HepG2 (cell line): ENCODE measurements around the gene MARCHF9. TPM values are rescaled to one million over a fixed set of nuclear protein-coding genes. Genes with fewer than 3 reads are reported as not detected.

ENCODE experiments used
- ATAC-seq: fragments of 200-7000 bp; cut with Tn5 transposase; 3 replicates; pipeline ENCODE4 v1.9.1; 2020; ENCODE audit warnings: mild to moderate bottlenecking, moderate library complexity
- BruUV-seq: library from RNA; stranded (reverse); fragments of 400-500 nt; replicated peaks from 2 replicates; lab custom pipeline; 2021; lab: Mats Ljungman, UMichigan
- CTCF ChIA-PET: fragments of 300-600 bp; formaldehyde crosslinking; extraction: SDS; loops from one replicate; lab custom pipeline; 2021; ENCODE audit warnings: low total read pairs, inconsistent platforms, low intra/inter-chr PET ratio; lab: Yijun Ruan, JAX
- POLR2A ChIA-PET: fragments of 350-600 bp; sonication (Branson Sonifier 250); formaldehyde crosslinking; loops from one replicate; lab custom pipeline; 2020; ENCODE audit warnings: antibody characterized with exemption, inconsistent platforms; lab: Yijun Ruan, JAX
- DNase-seq: peaks from one replicate; pipeline ENCODE4 v3.0.0-alpha.2; 2015; ENCODE audit warnings: low spot score
- FAIRE-seq: peaks from 3 replicates; lab custom pipeline; 2011; peaks lifted over from hg19 to GRCh38; lab: Jason Lieb, UNC
- H2AFZ ChIP-seq: one replicate; pipeline ENCODE4 v1.6.1; 2011; ENCODE audit warnings: low read length, inconsistent platforms
- H3K27ac ChIP-seq: fragments of 300-600 bp; 3 replicates; pipeline ENCODE4 v1.8.0; 2011; ENCODE audit warnings: mixed run types, mild to moderate bottlenecking, mixed read lengths, low read length, inconsistent platforms; ENCODE audit not compliant: insufficient read depth; ENCODE audit errors: extremely low read length
- H3K27me3 ChIP-seq, 2 experiments: fragments of 200-600 bp in 1 of 2; 2 replicates in 1 of 2; 3 replicates in 1 of 2; pipeline versions ENCODE4 v1.6.0 to v1.8.0; 2011; ENCODE audit warnings: low read length in 2 of 2, mild to moderate bottlenecking in 2 of 2, moderate library complexity in 2 of 2, inconsistent platforms in 1 of 2; ENCODE audit not compliant: insufficient read depth in 2 of 2, control insufficient read depth in 1 of 2
- H3K36me3 ChIP-seq, 2 experiments: fragments of 200-600 bp in 1 of 2; replicated peaks in 1 of 2; 2 replicates in 1 of 2; 3 replicates in 1 of 2; pipeline versions ENCODE4 v1.5.1 to v1.8.0; 2011; ENCODE audit warnings: low read length in 2 of 2, inconsistent platforms in 1 of 2; ENCODE audit not compliant: insufficient read depth in 2 of 2, control insufficient read depth in 1 of 2
- H3K4me1 ChIP-seq: 2 replicates; pipeline ENCODE4 v1.5.1; 2012; ENCODE audit warnings: low read length, inconsistent platforms; ENCODE audit not compliant: insufficient read depth
- H3K4me2 ChIP-seq: 2 replicates; pipeline ENCODE4 v1.6.0; 2011; ENCODE audit warnings: low read depth, low read length, inconsistent platforms
- H3K4me3 ChIP-seq, 3 experiments: fragments of 200-600 bp in 1 of 3; sonication (generic), shearing (Covaris generic) in 1 of 3; replicated peaks in 1 of 3; 2 replicates each; pipeline ENCODE4 v1.5.1; 2011 to 2016; ENCODE audit warnings: low read length in 3 of 3, inconsistent platforms in 2 of 3, low read depth in 2 of 3, mild to moderate bottlenecking in 2 of 3, control low read depth in 1 of 3, mixed read lengths in 1 of 3; ENCODE audit not compliant: insufficient read depth in 1 of 3
- H3K79me2 ChIP-seq: one replicate; pipeline ENCODE4 v1.6.1; 2011; ENCODE audit warnings: low read length, inconsistent platforms; ENCODE audit not compliant: insufficient read depth
- H3K9ac ChIP-seq: 2 replicates; pipeline ENCODE4 v1.6.0; 2011; ENCODE audit warnings: mild to moderate bottlenecking, low read depth, low read length, inconsistent platforms; ENCODE audit not compliant: insufficient read depth
- H3K9me3 ChIP-seq: 2 replicates; pipeline ENCODE4 v1.5.1; 2012; ENCODE audit warnings: mild to moderate bottlenecking, low read length
- H4K20me1 ChIP-seq: 2 replicates; pipeline ENCODE4 v1.6.0; 2011; ENCODE audit warnings: inconsistent platforms, mild to moderate bottlenecking, low read length, moderate library complexity; ENCODE audit not compliant: insufficient read depth
- ETV5 ChIP-seq: IDR thresholded peaks from 2 replicates; pipeline ENCODE4 v1.6.1; 2018; ENCODE audit warnings: missing biosample characterization, missing genetic modification reagents, inconsistent platforms, borderline replicate concordance
- HOXD1 ChIP-seq: sonication (generic); formaldehyde crosslinking; IDR thresholded peaks from 2 replicates; pipeline ENCODE4 v1.5.0; 2020; ENCODE audit warnings: missing genetic modification reagents
- JUNB ChIP-seq: sonication (generic); formaldehyde crosslinking; IDR thresholded peaks from 2 replicates; pipeline ENCODE4 v1.8.0; 2022; ENCODE audit warnings: missing genetic modification reagents, mild to moderate bottlenecking, borderline replicate concordance
- KDM3A ChIP-seq: IDR thresholded peaks from 2 replicates; pipeline ENCODE4 v1.6.1; 2018; ENCODE audit warnings: low read depth, missing compliant biosample characterization
- MXD4 ChIP-seq: IDR thresholded peaks from 2 replicates; pipeline ENCODE4 v1.6.1; 2016; ENCODE audit warnings: mild to moderate bottlenecking, missing biosample characterization, missing genetic modification reagents
- PAX8 ChIP-seq: sonication (generic); formaldehyde crosslinking; IDR thresholded peaks from 2 replicates; pipeline ENCODE4 v1.8.0; 2022; ENCODE audit warnings: mild to moderate bottlenecking, missing genetic modification reagents, borderline replicate concordance
- SCMH1 ChIP-seq: sonication (generic); formaldehyde crosslinking; IDR thresholded peaks from 2 replicates; pipeline ENCODE4 v1.9.0; 2021; ENCODE audit warnings: missing genetic modification reagents, mild to moderate bottlenecking, borderline replicate concordance
- ZEB1 ChIP-seq: IDR thresholded peaks from 2 replicates; pipeline ENCODE4 v1.6.1; 2012; ENCODE audit warnings: mild to moderate bottlenecking, low read depth, inconsistent platforms; ENCODE audit not compliant: insufficient replicate concordance
- ZNF251 ChIP-seq: sonication (generic); formaldehyde crosslinking; IDR thresholded peaks from 2 replicates; pipeline ENCODE4 v1.9.0; 2021; ENCODE audit warnings: mild to moderate bottlenecking, missing genetic modification reagents
- ZNF558 ChIP-seq: sonication (generic); formaldehyde crosslinking; IDR thresholded peaks from 2 replicates; pipeline ENCODE4 v1.9.0; 2022; ENCODE audit warnings: mild to moderate bottlenecking, missing genetic modification reagents, borderline replicate concordance
- ZNF569 ChIP-seq: sonication (generic); formaldehyde crosslinking; IDR thresholded peaks from 2 replicates; pipeline ENCODE4 v1.5.0; 2020; ENCODE audit warnings: mild to moderate bottlenecking, missing genetic modification reagents, moderate library complexity, borderline replicate concordance
- ZNF614 ChIP-seq: IDR thresholded peaks from 2 replicates; pipeline ENCODE4 v1.6.1; 2018; ENCODE audit warnings: missing biosample characterization, missing genetic modification reagents, inconsistent platforms, borderline replicate concordance
- WGBS: methylation state at CpG from one replicate; pipeline ENCODE4 v1.1.6; 2017; ENCODE audit warnings: low lambda C conversion rate; 5-methylcytosine and 5-hydroxymethylcytosine counted together
- in situ Hi-C: cut with HindIII; loops from 2 replicates; pipeline ENCODE4 v1.10.0; 2017; ENCODE audit warnings: low pct_unique_long_range_greater_than_20kb; ENCODE audit not compliant: extremely low pct_ligation_motif_present
- intact Hi-C: fragments of 100-400 bp; cut with micrococcal nuclease; formaldehyde crosslinking; loops from one replicate; pipeline ENCODE4 v1.10.0; 2022; ENCODE audit not compliant: unreplicated experiment
- polyA plus RNA-seq, 8 experiments: library from polyadenylated mRNA; depleted of rRNA in 3 of 8; stranded (reverse) in 7 of 8; unstranded in 1 of 8; fragments of >200 nt; fragmentation: Illumina TruSeq in 4 of 8; extraction: Trizol in 4 of 8; gene quantifications; 2 replicates each; pipeline versions ENCODE4 v1.2.1 to v1.2.3, GENCODE V29; 2011 to 2016; ENCODE audit warnings: low read depth in 4 of 8, missing spikeins in 1 of 8, mixed read lengths in 1 of 8; ENCODE audit not compliant: insufficient read depth in 1 of 8
- total RNA-seq, 5 experiments: library from RNA; depleted of rRNA; stranded (reverse); fragments of >200 nt; fragmentation: Illumina TruSeq; extraction: Trizol; gene quantifications; 2 replicates each; pipeline ENCODE4 v1.2.3, GENCODE V29; 2016; ENCODE audit warnings: low read depth in 1 of 5
- TF ChIP-seq, protein P1 (sequence below): sonication (generic); formaldehyde crosslinking; IDR thresholded peaks from 2 replicates; pipeline ENCODE4 v1.4.0; 2020; ENCODE audit warnings: missing genetic modification reagents, borderline replicate concordance
- TF ChIP-seq, protein P2 (sequence below): sonication (generic); IDR thresholded peaks from 2 replicates; pipeline ENCODE4 v1.6.1; 2016; ENCODE audit warnings: low read depth, borderline replicate concordance
- TF ChIP-seq, protein P3 (sequence below): sonication (generic); formaldehyde crosslinking; IDR thresholded peaks from 2 replicates; pipeline ENCODE4 v1.4.0; 2020; ENCODE audit warnings: missing genetic modification reagents

Gene MARCHF9
- total and polyA plus RNA-seq, 2 of the 13 experiments (the other 11 are each of a cell fraction or from before 2014, with no cell fraction given) = 5.7 to 9.6 TPM

GRCh38 chr12:57744777-57745484 is 10.0 kb upstream of the MARCHF9 start, which contains the start of gene TSPAN31:
TSPAN31 (plus strand) TSS chr12:57745039; CDS start chr12:57745155, 116 bp downstream.
- Histone ChIP-seq H3K79me2 (peaks cover 10% of the 10 kb centered on the region), H3K27me3 (peaks cover 0 to 10% of the 10 kb centered on the region in 2 experiments; a peak in 3 of 5 replicates), H3K9me3 (no peaks in the 10 kb centered on the region), H4K20me1 (no peaks in the 10 kb centered on the region), H3K4me1 (peaks cover 37% of the 10 kb centered on the region), H3K9ac (peak within 1 kb of the TSS; percentile 94), H2AFZ (no peak within 1 kb of the TSS), H3K4me3 (peak within 1 kb of the TSS; percentile 63 to 80 (median 71)), H3K36me3 (peaks cover 4 to 33% of the 10 kb centered on the region in 2 experiments; a peak in 4 of 5 replicates), H3K27ac (peak within 1 kb of the TSS; percentile 94), H3K4me2 (peak within 1 kb of the TSS; percentile 96)
- intact Hi-C loops (loop anchor here (1.0 kb wide), 1 partner anchor 7 kb away; the partner anchor contains the start of gene CDK4), in situ Hi-C loops (no loop called here)
- FAIRE-seq = peak; percentile 98
- CTCF ChIA-PET = no interaction called here
- WGBS = 2% methylated on average over 25 of the region's 29 CpGs
- POLR2A ChIA-PET = interaction anchor here (0.6 to 2.6 kb wide), 13 partner anchors 9 to 1664 kb away, joined by 3 to 29 read pairs (median 5); partner anchors contain the start of genes CTDSP2, DDIT3, EEF1AKMT3 and METTL1
- no TSS peak for BruUV-seq
- peak; percentile 90 for ATAC-seq
- peak; percentile 97 for DNase-seq
- TF ChIP-seq ETV5 (CRISPR knock-in tag) = peak; percentile 68
- TF ChIP-seq, protein P1, sequence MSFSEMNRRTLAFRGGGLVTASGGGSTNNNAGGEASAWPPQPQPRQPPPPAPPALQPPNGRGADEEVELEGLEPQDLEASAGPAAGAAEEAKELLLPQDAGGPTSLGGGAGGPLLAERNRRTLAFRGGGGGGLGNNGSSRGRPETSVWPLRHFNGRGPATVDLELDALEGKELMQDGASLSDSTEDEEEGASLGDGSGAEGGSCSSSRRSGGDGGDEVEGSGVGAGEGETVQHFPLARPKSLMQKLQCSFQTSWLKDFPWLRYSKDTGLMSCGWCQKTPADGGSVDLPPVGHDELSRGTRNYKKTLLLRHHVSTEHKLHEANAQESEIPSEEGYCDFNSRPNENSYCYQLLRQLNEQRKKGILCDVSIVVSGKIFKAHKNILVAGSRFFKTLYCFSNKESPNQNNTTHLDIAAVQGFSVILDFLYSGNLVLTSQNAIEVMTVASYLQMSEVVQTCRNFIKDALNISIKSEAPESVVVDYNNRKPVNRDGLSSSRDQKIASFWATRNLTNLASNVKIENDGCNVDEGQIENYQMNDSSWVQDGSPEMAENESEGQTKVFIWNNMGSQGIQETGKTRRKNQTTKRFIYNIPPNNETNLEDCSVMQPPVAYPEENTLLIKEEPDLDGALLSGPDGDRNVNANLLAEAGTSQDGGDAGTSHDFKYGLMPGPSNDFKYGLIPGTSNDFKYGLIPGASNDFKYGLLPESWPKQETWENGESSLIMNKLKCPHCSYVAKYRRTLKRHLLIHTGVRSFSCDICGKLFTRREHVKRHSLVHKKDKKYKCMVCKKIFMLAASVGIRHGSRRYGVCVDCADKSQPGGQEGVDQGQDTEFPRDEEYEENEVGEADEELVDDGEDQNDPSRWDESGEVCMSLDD (CRISPR knock-in tag) = no peak
- TF ChIP-seq HOXD1 (CRISPR knock-in tag) = no peak
- TF ChIP-seq MXD4 (CRISPR knock-in tag) = no peak
- TF ChIP-seq SCMH1 (CRISPR knock-in tag) = no peak
- no peak for TF ChIP-seq PAX8 (CRISPR knock-in tag)
- TF ChIP-seq JUNB (CRISPR knock-in tag) = no peak
- TF ChIP-seq, protein P2, sequence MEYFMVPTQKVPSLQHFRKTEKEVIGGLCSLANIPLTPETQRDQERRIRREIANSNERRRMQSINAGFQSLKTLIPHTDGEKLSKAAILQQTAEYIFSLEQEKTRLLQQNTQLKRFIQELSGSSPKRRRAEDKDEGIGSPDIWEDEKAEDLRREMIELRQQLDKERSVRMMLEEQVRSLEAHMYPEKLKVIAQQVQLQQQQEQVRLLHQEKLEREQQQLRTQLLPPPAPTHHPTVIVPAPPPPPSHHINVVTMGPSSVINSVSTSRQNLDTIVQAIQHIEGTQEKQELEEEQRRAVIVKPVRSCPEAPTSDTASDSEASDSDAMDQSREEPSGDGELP = no peak
- TF ChIP-seq ZNF614 (CRISPR knock-in tag) = no peak
- no peak for TF ChIP-seq ZNF558
- no peak for TF ChIP-seq ZNF569 (CRISPR knock-in tag)
- no peak for TF ChIP-seq KDM3A (CRISPR knock-in tag)
- no peak for TF ChIP-seq ZNF251 (CRISPR knock-in tag)
- TF ChIP-seq, protein P3, sequence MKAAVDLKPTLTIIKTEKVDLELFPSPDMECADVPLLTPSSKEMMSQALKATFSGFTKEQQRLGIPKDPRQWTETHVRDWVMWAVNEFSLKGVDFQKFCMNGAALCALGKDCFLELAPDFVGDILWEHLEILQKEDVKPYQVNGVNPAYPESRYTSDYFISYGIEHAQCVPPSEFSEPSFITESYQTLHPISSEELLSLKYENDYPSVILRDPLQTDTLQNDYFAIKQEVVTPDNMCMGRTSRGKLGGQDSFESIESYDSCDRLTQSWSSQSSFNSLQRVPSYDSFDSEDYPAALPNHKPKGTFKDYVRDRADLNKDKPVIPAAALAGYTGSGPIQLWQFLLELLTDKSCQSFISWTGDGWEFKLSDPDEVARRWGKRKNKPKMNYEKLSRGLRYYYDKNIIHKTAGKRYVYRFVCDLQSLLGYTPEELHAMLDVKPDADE (CRISPR knock-in tag) = no peak
- TF ChIP-seq ZEB1 = no peak
